SU-DHL-6 (cell line): ENCODE data around the gene SYNJ2.

Experiments
- H2AFZ ChIP-seq: fragments of 200-600 bp; sonication (generic); 2 replicates; pipeline ENCODE4 v1.6.1; 2014; ENCODE audit warnings: low read depth, mild to moderate bottlenecking, moderate library complexity, mixed read lengths, antibody characterized with exemption, low read length; ENCODE audit not compliant: severe bottlenecking
- H3F3A ChIP-seq: fragments of 200-600 bp; shearing (Covaris generic); 2 replicates; pipeline ENCODE4 v1.6.0; 2016; ENCODE audit warnings: antibody characterized with exemption, mild to moderate bottlenecking; ENCODE audit not compliant: insufficient read depth
- H3K27ac ChIP-seq: fragments of 200-600 bp; sonication (generic); 2 replicates; pipeline ENCODE4 v1.5.1; 2016; ENCODE audit warnings: low read depth, mild to moderate bottlenecking, low read length, moderate library complexity, mixed read lengths
- H3K27me3 ChIP-seq: fragments of 200-600 bp; sonication (generic), shearing (Covaris generic); 2 replicates; pipeline ENCODE4 v1.6.0; 2014; ENCODE audit warnings: mild to moderate bottlenecking, low read length
- H3K36me3 ChIP-seq: fragments of 200-600 bp; sonication (generic); 2 replicates; pipeline ENCODE4 v1.6.1; 2014; ENCODE audit warnings: mild to moderate bottlenecking, low read length, mixed read lengths
- H3K4me2 ChIP-seq: fragments of 300-600, 200-600 bp; shearing (Covaris generic), sonication (generic); 2 replicates; pipeline ENCODE4 v1.6.0; 2014; ENCODE audit warnings: low read length, low read depth, mild to moderate bottlenecking; ENCODE audit not compliant: poor library complexity, severe bottlenecking
- H3K4me3 ChIP-seq: fragments of 200-600 bp; sonication (generic); 2 replicates; pipeline ENCODE4 v1.5.1; 2014; ENCODE audit warnings: antibody characterized with exemption, low read length, mild to moderate bottlenecking, mixed read lengths; ENCODE audit not compliant: insufficient read depth, poor library complexity, severe bottlenecking
- H3K79me2 ChIP-seq: fragments of 200-600 bp; sonication (generic); 2 replicates; pipeline ENCODE4 v1.6.1; 2014; ENCODE audit warnings: mild to moderate bottlenecking, low read length, moderate library complexity; ENCODE audit not compliant: insufficient read depth
- H3K9ac ChIP-seq: fragments of 200-600 bp; sonication (generic); 2 replicates; pipeline ENCODE4 v1.7.0; 2014; ENCODE audit warnings: mild to moderate bottlenecking, low read length
- H3K9me2 ChIP-seq: fragments of 200-600 bp; sonication (generic); replicated peaks from 2 replicates; pipeline ENCODE4 v1.6.1; 2014; ENCODE audit warnings: low read length; ENCODE audit not compliant: insufficient read depth
- H3K9me3 ChIP-seq: fragments of 200-600 bp; sonication (generic); 2 replicates; pipeline ENCODE4 v1.6.1; 2014; ENCODE audit warnings: low read length, mixed read lengths; ENCODE audit not compliant: insufficient read depth
- H4K20me1 ChIP-seq: fragments of 200-600 bp; sonication (generic); 2 replicates; pipeline ENCODE4 v1.6.1; 2014; ENCODE audit warnings: low read depth, mild to moderate bottlenecking, antibody characterized with exemption, low read length, moderate library complexity, mixed read lengths
- EZH2phosphoT487 ChIP-seq: fragments of 200-600 bp; sonication (generic), shearing (Covaris generic); conservative IDR thresholded peaks from 2 replicates; pipeline ENCODE4 v1.6.1; 2018; ENCODE audit warnings: mild to moderate bottlenecking, antibody characterized with exemption, low read length, moderate library complexity, mixed read lengths
- TF ChIP-seq, protein P1 (sequence below): fragments of 200-600 bp; sonication (generic); IDR thresholded peaks from one replicate; pipeline ENCODE4 v1.5.1; 2017; ENCODE audit warnings: antibody characterized with exemption, mild to moderate bottlenecking, low read length, moderate library complexity; ENCODE audit not compliant: insufficient read depth, poor library complexity, severe bottlenecking

Gene SYNJ2

DNA sequence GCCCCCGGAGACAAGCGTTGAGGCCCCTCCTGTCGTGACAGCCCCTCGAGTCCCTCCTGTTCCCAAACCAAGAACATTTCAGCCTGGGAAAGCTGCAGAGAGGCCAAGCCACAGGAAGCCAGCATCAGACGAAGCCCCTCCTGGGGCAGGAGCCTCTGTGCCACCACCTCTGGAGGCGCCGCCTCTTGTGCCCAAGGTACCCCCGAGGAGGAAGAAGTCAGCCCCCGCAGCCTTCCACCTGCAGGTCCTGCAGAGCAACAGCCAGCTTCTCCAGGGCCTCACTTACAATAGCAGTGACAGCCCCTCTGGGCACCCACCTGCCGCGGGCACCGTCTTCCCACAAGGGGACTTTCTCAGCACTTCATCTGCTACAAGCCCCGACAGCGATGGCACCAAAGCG, 114.0 kb downstream of the SYNJ2 start:
- H3K79me2 ChIP-seq, result no peaks in the 10 kb centered on the region
- H3K27me3 ChIP-seq, result no peaks in the 10 kb centered on the region
- no peak overlapping the region for H3K4me3 ChIP-seq
- H3K36me3 ChIP-seq, result no peaks in the 10 kb centered on the region
- no peaks in the 10 kb centered on the region for H3K9me3 ChIP-seq
- no peaks in the 10 kb centered on the region for H3F3A ChIP-seq
- H3K27ac ChIP-seq, result no peak overlapping the region
- H2AFZ ChIP-seq, result no peak overlapping the region
- no peak for TF ChIP-seq EZH2phosphoT487
- TF ChIP-seq, protein P1, sequence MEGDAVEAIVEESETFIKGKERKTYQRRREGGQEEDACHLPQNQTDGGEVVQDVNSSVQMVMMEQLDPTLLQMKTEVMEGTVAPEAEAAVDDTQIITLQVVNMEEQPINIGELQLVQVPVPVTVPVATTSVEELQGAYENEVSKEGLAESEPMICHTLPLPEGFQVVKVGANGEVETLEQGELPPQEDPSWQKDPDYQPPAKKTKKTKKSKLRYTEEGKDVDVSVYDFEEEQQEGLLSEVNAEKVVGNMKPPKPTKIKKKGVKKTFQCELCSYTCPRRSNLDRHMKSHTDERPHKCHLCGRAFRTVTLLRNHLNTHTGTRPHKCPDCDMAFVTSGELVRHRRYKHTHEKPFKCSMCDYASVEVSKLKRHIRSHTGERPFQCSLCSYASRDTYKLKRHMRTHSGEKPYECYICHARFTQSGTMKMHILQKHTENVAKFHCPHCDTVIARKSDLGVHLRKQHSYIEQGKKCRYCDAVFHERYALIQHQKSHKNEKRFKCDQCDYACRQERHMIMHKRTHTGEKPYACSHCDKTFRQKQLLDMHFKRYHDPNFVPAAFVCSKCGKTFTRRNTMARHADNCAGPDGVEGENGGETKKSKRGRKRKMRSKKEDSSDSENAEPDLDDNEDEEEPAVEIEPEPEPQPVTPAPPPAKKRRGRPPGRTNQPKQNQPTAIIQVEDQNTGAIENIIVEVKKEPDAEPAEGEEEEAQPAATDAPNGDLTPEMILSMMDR, result no peak
- no peak overlapping the region for H3K4me2 ChIP-seq
- H3K9me2 ChIP-seq, result no peaks in the 10 kb centered on the region
- H4K20me1 ChIP-seq, result no peaks in the 10 kb centered on the region
- no peak overlapping the region for H3K9ac ChIP-seq

DNA sequence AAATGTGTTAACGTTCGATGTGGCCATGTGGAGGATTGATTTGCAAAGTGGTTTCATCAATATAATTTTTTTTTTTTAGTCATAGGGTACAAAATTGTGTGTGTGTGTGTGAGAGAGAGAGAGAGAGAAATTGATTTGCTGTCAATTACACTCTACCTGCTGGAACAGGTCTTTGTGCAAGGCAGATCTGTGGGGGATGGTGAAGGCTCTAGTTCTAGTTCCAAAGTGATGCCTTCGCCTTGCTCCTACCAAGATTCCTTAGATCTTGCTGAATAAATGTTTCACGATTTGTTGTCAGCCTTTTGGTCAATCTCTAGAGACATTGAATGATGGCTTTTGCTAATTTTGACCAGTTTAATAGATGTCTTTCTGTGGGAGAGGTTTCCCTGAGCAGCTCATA, 121.6 kb downstream of the SYNJ2 start:
- H3K27ac ChIP-seq, result no peak overlapping the region
- no peaks in the 10 kb centered on the region for H4K20me1 ChIP-seq
- H3K4me3 ChIP-seq, result no peak overlapping the region
- H3K9ac ChIP-seq, result no peak overlapping the region
- H3K36me3 ChIP-seq, result no peaks in the 10 kb centered on the region
- no peak overlapping the region for H2AFZ ChIP-seq
- H3K9me2 ChIP-seq, result no peaks in the 10 kb centered on the region
- no peaks in the 10 kb centered on the region for H3K79me2 ChIP-seq
- TF ChIP-seq, protein P1, result no peak
- no peak for TF ChIP-seq EZH2phosphoT487
- H3K4me2 ChIP-seq, result no peak overlapping the region
- no peaks in the 10 kb centered on the region for H3K9me3 ChIP-seq
- H3K27me3 ChIP-seq, result no peaks in the 10 kb centered on the region
- H3F3A ChIP-seq, result no peaks in the 10 kb centered on the region

DNA sequence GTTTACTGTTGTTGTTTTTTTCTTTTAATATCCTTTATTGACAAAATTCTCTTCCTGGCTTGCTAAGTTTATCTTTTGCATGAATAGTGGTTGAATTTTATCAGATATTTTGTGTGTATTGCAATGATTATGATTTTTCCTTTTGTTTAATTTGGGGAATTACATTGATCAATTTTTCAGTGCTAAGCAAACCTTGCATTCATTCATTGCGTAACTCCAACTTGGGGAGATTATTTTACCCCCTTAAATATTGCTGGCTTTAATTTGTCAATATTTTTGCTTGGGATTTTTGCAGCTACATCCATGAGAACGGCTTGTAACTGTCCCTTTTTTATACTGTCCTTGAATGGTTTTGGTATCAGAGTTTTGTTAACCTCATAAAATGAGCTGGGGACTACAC, 123.0 kb downstream of the SYNJ2 start:
- H3K4me3 ChIP-seq, result no peak overlapping the region
- no peaks in the 10 kb centered on the region for H4K20me1 ChIP-seq
- H3K9me2 ChIP-seq, result no peaks in the 10 kb centered on the region
- H3K27me3 ChIP-seq, result no peaks in the 10 kb centered on the region
- no peak overlapping the region for H3K9ac ChIP-seq
- H3K79me2 ChIP-seq, result no peaks in the 10 kb centered on the region
- H3K36me3 ChIP-seq, result no peaks in the 10 kb centered on the region
- H2AFZ ChIP-seq, result no peak overlapping the region
- H3K27ac ChIP-seq, result no peak overlapping the region
- no peak for TF ChIP-seq EZH2phosphoT487
- TF ChIP-seq, protein P1, result no peak
- no peak overlapping the region for H3K4me2 ChIP-seq
- H3K9me3 ChIP-seq, result no peaks in the 10 kb centered on the region
- H3F3A ChIP-seq, result no peaks in the 10 kb centered on the region
